Measurements from ENCODE around the gene NRIP2.

The NRIP2 gene

DNA sequence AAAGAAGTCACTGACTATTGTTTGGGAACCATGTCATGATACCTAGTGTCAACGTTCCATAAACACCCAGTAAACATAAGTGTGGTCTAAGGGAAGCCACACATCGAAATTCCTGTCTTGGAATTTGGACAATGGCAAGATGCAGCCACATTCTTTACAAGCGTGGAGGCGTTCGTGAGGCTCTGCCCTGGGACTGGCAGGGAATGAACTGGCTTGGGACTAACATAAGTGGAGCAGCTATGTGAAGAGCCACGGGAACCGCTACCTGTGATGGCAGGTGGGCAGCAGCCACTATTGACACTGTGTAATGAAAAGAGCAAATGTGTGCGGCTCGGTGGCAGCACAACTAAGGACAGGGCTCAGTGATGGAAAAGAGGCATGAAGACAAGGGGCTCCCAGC lies 10.0 kb upstream of the NRIP2 start:
- DNase-seq: no peak

DNA sequence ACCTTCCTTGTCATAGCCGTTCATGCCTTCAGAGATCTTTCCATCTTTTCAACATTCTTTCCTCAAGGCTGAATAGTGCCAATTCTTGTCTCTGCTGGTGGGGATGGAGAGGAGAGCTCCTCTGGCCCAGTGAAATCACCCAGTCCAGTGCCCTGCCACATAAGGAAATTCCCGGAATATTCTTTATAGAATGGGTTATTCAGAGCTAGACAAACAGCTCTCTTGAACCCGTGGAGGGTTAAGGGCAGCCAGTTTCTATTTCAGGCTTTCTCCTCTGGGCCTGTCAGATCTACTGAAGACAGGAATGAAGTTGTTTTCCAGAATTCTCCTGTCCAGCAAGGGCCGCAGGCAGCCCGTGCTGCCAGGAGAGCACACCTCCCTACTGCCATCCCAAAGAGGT lies 8.1 kb upstream of the NRIP2 start:
- DNase-seq: no peak

- no peak for DNase-seq
Observed at GRCh38 chr12:2841056-2841650, 6.3 kb upstream of the NRIP2 start.

GRCh38 chr12:2836574-2836973 lies 1.7 kb upstream of the NRIP2 start:
- no peak for DNase-seq

- no peak for DNase-seq
Observed at GRCh38 chr12:2835691-2836403, 1.0 kb upstream of the NRIP2 start.

- no peak for DNase-seq
Observed at GRCh38 chr12:2833810-2834209, 1.0 kb downstream of the NRIP2 start.

DNA sequence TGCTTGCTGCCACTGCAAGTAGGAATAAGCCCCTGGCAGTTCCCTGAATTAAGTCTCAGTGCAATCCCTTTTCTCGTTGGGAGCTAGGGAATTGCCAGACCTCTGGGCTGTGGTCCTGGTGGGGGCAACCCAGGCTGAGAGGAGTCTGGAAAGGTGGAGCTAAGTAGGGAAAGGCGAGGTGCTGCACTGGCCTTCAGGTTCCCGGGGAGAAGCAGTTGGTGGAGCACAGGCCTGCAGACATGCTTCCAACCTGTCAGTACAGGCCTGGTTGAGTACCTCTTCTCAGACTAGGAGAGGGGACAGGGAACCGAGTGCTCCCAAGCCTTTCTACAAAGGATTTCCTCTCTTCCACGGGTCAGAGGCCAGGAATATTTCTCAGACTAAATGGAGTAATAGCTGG lies 1.5 kb downstream of the NRIP2 start:
- no peak for DNase-seq

DNA sequence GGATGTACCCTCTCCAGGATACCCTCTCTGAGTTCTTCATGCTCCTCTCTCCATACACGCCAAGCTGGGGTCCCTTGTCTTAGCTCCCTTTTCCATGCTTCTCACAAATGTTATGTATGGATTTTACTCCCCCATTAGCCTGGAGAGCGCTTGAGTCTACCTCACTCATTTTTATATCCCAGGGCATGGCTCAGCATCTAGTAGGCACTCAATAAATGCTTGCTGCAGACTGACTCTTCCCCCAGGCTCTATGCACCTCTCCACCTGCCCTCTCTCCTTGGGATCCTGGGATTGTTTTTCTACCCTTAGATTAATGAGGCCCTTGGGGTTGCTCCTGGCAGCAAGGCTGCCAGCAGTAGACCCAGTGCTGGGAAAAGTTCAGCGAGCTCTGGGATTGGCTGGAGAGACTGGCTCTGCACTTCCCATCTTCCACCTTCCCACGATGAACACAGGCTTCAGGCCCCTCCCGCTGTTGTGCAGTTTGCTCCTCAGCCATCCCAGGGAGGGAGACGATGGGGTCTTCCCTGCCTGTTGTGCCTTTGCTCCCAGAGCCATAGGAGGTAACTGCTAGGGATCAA lies 2.2 kb downstream of the NRIP2 start:
- DNase-seq: no peak

DNA sequence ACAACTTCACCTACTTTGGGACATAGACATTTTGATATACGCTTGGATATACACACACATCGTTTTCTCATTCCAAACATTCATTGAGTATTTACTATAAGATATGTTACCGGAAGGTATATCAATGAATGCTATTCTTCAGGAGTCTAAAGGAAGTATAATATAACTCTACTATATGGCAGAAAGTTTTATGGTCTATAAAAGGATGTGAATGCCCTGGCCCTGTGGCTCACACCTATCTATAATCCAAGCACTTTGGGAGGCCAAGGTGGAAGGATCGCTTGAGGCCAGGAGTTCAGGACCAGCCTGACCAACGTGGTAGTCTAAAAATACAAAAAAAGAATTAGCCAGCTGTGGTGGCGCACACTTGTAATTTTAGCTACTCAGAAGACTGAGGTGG lies 5.6 kb downstream of the NRIP2 start:
- DNase-seq: no peak

DNA sequence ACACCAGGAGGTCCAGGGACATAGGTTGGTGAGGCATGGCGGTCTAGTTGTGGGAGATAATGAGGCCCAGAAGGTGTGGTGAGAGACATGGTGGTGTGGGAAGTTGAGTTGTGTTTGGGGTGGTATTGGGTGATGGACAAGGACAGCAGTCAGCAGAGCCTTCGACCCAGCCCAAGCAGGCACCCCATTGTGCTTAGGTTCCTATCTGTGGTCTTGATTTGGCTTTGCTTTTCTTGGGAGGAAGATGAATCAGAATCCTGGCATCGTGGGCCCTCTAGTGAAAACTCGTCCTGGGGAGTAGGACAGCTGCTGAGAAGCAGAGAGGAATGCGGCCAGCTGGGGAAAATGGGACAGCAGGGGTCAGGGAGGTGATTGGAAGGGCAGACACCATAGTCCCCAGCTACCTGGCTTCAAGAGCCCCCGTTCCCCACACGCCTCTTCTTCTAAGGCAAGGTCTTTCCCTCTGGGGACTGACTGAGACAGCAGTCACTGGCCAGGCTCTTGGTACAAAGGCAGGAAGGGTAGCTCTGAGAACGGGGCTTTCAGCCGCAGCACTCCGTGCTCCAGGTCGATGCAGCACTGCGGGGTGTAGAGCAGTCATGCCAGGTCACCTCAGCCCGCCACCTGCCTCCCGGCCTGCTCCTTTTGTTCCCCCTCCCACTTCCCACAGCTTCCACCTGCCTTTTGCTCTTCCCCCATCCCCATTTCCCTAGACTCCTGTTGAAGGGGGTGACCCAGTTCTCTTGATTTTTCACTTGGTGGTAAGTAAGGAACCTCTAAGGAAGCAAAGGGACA lies 7.9 kb downstream of the NRIP2 start:
- no peak for DNase-seq

GRCh38 chr12:2826036-2826435 lies 8.8 kb downstream of the NRIP2 start:
- no peak for DNase-seq

GRCh38 chr12:2825132-2825531 lies 9.7 kb downstream of the NRIP2 start:
- DNase-seq: no peak

DNA sequence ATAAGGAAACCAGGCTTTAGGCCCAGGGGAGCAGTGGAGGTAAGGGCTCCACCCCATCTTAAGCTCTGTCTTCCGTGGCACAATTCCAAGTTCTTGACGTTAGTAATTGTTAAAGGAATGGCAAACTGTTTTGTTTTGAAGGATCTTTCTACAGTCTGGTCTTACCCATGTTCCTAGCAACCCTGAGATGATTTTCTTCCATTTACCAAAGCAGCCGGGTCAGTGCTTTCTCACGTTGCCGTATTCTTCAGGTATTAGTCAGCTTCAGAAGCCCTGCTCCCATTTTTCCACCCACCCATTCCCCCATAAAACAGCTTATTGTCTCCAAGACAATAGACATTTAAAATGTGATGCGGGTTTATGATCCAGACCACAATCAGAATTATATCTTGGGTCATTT lies 10.3 kb downstream of the NRIP2 start:
- DNase-seq: no peak

DNA sequence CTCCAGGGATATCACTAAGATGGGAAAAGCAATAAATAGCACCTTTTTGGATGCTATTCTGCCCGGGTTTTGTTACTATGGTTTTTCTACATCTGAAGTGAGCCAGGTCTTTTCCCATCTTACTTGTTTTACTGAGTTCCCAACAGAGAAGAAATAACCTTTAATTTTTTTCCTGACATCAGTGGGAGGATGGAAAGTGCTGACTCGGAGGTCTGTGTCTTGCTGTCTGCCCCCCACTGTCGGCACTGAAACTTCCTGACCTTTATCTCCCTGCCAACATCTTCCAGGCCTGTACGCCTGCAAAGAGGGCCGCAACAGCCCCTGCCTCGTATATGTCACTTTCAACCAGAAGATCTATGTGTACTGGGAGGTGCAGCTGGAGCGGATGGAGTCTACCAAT lies 11.4 kb downstream of the NRIP2 start:
- DNase-seq: no peak

GRCh38 chr12:2820432-2820831 lies 14.4 kb downstream of the NRIP2 start:
- DNase-seq: no peak

DNA sequence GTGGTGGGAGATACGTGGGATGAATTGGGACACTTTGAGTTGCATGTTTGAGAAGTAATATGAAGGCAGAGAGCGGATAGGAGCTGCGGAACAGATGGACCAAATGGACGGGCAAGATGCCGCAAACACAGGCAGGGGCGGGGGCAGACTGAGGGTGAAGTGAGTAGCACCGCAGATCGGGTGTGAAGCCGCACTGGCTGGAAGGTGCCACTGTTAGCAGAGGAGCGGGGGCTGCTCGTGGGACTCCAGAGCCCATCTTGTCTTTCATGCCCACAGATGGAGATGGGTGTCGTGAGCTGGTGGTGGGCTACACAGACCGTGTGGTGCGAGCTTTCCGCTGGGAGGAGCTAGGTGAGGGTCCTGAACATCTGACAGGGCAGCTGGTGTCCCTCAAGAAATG lies 15.0 kb downstream of the NRIP2 start:
- DNase-seq: no peak

DNA sequence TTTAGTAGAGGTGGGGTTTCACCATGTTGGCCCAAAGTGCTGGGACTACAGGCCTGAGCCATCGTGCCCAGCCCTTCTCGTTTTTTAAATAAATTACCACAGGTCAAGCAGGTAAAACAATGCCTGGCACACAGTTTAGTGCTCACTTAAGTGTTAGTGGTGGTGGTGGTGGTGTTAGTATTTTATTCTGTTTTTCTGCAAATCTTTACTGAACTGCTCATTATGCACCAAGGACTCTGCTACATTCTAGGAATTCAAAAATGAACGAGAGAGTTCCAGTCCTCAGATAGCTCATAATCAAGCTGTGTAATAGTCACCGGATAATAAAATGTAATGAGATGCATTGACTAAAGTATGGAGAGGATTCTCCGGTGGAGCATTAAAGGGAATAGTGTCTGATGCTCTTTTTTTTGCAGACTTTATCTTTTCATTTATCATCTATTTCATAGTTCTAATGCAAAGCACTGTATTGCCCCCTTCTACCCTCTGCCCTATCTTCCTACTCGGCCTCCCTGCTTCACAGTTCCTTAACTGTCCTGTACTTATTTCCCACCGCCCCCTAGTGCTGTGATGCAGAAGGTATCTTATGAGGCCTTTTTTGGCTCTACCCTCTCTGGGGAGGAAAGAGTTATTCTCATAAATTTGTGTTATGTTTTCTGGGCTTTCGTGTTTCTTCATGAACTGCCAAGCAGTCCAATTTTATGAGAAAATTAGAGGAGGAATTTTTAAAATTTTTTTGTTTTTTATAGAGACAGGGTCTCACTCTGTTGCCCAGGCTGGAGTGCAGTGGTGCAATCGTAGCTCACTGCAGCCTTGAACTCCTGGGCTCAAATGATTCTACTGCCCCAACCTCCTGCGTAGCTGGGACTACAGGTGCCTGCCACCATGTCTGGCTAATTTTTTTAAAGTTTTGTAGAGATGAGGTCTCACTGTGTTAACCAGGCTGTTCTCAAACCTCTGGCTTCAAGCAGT lies 21.3 kb downstream of the NRIP2 start:
- peak; percentile 38 for DNase-seq

GRCh38 chr12:2812290-2813213 lies 22.3 kb downstream of the NRIP2 start, which contains the start of gene ITFG2:
Gene ITFG2, plus strand, starts transcription at chr12:2812668. Its CDS starts 93 bp downstream, at chr12:2812761.
- DNase-seq: peak; percentile 93

GRCh38 chr12:2811801-2812200 lies 23.0 kb downstream of the NRIP2 start:
- DNase-seq: no peak

DNA sequence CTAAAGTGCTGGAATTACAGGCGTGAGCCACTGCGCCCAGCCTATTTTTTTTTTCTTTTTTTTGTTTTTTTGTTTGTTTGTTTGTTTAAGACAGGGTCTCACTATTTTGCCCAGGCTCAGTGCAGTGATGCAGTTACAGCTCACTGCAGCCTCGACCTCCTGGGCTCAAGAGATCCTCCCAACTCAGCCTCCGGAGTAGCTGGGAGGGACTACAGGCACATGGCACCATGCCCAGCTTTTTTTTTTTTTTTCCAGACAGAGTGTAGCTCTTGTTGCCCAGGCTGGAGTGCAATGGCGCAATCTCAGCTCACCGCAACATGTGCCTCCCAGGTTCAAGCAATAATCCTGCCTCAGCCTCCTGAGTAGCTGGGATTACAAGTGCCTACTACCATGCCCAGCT lies 28.1 kb downstream of the NRIP2 start:
- DNase-seq: no peak

- DNase-seq: no peak
Observed at GRCh38 chr12:2805143-2805520, 29.7 kb downstream of the NRIP2 start.
